Bladder microvascular endothelial cell (primary cell): Measurements from ENCODE around the gene GXYLT1. TPM values are rescaled to one million over a fixed set of nuclear protein-coding genes. Genes with fewer than 3 reads are reported as not detected.

Experiments
- total RNA-seq: library from RNA; depleted of rRNA; stranded (reverse); fragments of >200 nt; gene quantifications from 2 replicates; pipeline ENCODE4 v1.2.3, GENCODE V29; 2014

The GXYLT1 gene, protein sequence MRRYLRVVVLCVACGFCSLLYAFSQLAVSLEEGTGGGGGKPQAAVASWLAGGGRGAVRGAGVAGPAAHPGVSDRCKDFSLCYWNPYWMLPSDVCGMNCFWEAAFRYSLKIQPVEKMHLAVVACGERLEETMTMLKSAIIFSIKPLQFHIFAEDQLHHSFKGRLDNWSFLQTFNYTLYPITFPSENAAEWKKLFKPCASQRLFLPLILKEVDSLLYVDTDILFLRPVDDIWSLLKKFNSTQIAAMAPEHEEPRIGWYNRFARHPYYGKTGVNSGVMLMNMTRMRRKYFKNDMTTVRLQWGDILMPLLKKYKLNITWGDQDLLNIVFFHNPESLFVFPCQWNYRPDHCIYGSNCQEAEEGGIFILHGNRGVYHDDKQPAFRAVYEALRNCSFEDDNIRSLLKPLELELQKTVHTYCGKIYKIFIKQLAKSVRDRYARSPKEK
- total RNA-seq, result 13.8 and 25.4 TPM in 2 replicates

DNA sequence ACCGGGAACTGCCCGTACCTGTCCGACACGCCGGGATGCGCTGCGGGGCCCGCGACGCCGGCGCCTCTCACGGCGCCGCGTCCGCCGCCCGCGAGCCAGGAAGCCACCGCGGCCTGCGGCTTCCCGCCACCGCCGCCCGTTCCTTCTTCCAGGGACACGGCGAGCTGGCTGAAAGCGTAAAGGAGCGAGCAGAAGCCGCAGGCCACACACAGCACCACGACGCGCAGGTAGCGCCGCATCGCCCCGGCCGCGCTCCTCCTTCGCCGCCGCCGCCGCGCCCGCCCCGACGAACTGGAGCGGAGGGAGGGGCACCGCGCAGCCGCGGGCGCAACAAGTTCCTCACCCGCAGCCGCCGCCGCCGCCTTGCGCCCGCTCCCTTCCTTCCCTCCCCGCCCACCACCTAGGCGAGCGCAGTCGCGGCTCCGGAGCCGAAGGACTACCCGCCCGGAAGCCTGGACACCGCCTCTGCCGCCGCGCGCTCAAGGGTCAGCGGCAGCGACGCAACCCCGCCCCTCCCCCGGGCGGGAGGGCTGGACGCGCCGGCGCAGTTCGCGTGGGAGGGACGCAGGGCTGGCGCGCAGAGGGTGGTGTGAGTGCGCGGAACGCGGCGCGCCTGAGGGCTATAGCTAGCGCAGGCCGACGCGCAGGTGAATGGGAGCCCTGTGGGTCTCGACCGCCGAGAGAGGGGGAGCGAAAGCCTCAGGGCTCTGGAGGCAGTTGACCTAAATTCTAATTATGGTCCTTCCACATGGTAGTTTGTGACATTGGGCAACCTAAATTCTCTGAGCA, at the start of gene GXYLT1:
Gene GXYLT1 (minus strand): TSS at position 467 of the 789 bp plus-strand sequence. CDS start 228 bp downstream, at position 239.

Other genes starting within 250 kb of the GXYLT1 start
- gene YAF2, start 93.4 kb upstream of the GXYLT1 start, total RNA-seq, result 11.7 and 21.5 TPM in 2 replicates
- 15.1 and 17.2 TPM in 2 replicates for gene ZCRB1, start 181.2 kb upstream of the GXYLT1 start, total RNA-seq
- gene PPHLN1, start 181.3 kb upstream of the GXYLT1 start, total RNA-seq, result 53.4 and 105 TPM in 2 replicates